ENCODE results near the gene VPS36.

DNA sequence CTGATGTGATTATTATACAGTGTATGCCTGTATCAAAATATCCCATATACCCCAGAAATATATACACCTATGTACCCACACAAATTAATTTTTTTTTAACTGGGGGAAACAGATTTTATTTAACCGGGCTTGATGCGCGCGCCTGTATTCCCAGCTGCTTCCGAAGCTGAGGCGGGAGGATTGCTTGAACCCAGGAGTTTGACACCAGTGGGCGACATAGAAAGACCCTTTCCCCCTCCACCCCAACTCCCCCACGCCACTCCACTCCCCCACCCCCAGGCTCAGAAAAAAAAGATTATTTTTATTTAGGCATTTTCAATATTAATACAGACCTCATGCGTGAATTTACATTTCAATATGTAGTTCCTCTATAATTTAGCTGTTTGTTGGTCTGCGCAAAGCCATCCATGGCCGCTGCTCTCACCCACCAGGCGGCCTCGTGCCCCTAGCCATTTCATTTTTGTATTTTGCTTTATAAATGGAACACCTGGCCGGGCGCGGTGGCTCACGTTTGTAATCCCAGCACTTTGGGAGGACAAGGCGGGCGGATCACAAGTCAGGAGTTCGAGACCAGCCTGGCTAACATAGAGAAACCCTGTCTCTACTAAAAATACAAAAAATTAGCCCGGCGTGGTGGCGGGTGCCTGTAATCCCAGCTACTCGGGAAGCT is 836 bp upstream of the VPS36 start:
- TF ChIP-seq EZH2 (IDR thresholded peaks at IDR 0.05; ENCODE audit: low read length) = no peak
- TF ChIP-seq, protein P1, sequence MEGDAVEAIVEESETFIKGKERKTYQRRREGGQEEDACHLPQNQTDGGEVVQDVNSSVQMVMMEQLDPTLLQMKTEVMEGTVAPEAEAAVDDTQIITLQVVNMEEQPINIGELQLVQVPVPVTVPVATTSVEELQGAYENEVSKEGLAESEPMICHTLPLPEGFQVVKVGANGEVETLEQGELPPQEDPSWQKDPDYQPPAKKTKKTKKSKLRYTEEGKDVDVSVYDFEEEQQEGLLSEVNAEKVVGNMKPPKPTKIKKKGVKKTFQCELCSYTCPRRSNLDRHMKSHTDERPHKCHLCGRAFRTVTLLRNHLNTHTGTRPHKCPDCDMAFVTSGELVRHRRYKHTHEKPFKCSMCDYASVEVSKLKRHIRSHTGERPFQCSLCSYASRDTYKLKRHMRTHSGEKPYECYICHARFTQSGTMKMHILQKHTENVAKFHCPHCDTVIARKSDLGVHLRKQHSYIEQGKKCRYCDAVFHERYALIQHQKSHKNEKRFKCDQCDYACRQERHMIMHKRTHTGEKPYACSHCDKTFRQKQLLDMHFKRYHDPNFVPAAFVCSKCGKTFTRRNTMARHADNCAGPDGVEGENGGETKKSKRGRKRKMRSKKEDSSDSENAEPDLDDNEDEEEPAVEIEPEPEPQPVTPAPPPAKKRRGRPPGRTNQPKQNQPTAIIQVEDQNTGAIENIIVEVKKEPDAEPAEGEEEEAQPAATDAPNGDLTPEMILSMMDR (optimal IDR thresholded peaks at IDR 0.05 in 1 of 3, IDR thresholded peaks at IDR 0.05 in 1 of 3, conservative IDR thresholded peaks at IDR 0.05 in 1 of 3; ENCODE audit: extremely low read depth in 1 of 3, insufficient read depth in 2 of 3, low read length in 3 of 3) = no peak
